ENCODE results near the gene ANO1. TPM values are rescaled to one million over a fixed set of nuclear protein-coding genes. Genes with fewer than 3 reads are reported as not detected.
"Not testable (repeated sequence)": the region's sequence is repeated elsewhere in the genome, so short reads cannot be mapped to it uniquely, and the experiment has no call there.

The ANO1 gene
- total and polyA plus RNA-seq, 4 donors, result 7.8 to 64.8 (median 32.2) TPM

GRCh38 chr11:70200212-70200844 is 122.2 kb downstream of the ANO1 start:
- no peaks in the 10 kb centered on the region for H3K36me3 ChIP-seq (ENCODE audit: control insufficient read depth in 4 of 4, insufficient read depth in 3 of 4, low read depth in 1 of 4, low read length in 3 of 4)
- no peak overlapping the region for H3K4me3 ChIP-seq (ENCODE audit: low read depth in 1 of 3, low read length in 3 of 3)
- H3K27ac ChIP-seq (ENCODE audit: low read depth in 1 of 2, low read length in 2 of 2), result no peak overlapping the region
- H3K27me3 ChIP-seq (ENCODE audit: control insufficient read depth in 4 of 4, insufficient read depth in 4 of 4, low read length in 3 of 4), result no peaks in the 10 kb centered on the region
- TF ChIP-seq TAF1 (conservative IDR thresholded peaks at IDR 0.05) (no peak), NR2F2 (IDR thresholded peaks at IDR 0.05) (no peak), FOXA1 (IDR thresholded peaks at IDR 0.05) (no peak), FOXA2 (IDR thresholded peaks at IDR 0.05) (no peak), YY1 (IDR thresholded peaks at IDR 0.05) (no peak), HNF4G (IDR thresholded peaks at IDR 0.05) (no peak), CTCF (IDR thresholded peaks at IDR 0.05; ENCODE audit: low read depth, low read length, missing input control) (no peak), MAX (IDR thresholded peaks at IDR 0.05) (no peak), JUND (IDR thresholded peaks at IDR 0.05) (no peak), RXRA (IDR thresholded peaks at IDR 0.05) (no peak), SP1 (IDR thresholded peaks at IDR 0.05) (no peak), EGR1 (IDR thresholded peaks at IDR 0.05; ENCODE audit: low read depth in 2 of 2) (no peak), ATF3 (IDR thresholded peaks at IDR 0.05) (no peak)
- H3K9ac ChIP-seq (ENCODE audit: low read depth in 1 of 2, low read length in 2 of 2), result no peak overlapping the region
- 84% methylated on average over 10 of the region's 10 CpGs for WGBS
- DNase-seq (ENCODE audit: low spot score), result no peak
- peaks cover 4 to 22% (median 14%) of the 10 kb centered on the region in 4 donors for H3K4me1 ChIP-seq (ENCODE audit: control insufficient read depth in 4 of 4, insufficient read depth in 4 of 4, low read length in 3 of 4)
- H3K9me3 ChIP-seq (ENCODE audit: control insufficient read depth in 4 of 4, low read length in 3 of 4), result no peaks in the 10 kb centered on the region

GRCh38 chr11:70201047-70201446 is 122.9 kb downstream of the ANO1 start:
- H3K36me3 ChIP-seq (ENCODE audit: control insufficient read depth in 4 of 4, insufficient read depth in 3 of 4, low read depth in 1 of 4, low read length in 3 of 4); H3K9me3 ChIP-seq (ENCODE audit: control insufficient read depth in 4 of 4, low read length in 3 of 4); H3K27ac ChIP-seq (ENCODE audit: low read depth in 1 of 2, low read length in 2 of 2); H3K4me3 ChIP-seq (ENCODE audit: low read depth in 1 of 3, low read length in 3 of 3); H3K9ac ChIP-seq (ENCODE audit: low read depth in 1 of 2, low read length in 2 of 2); DNase-seq (ENCODE audit: low spot score); H3K27me3 ChIP-seq (ENCODE audit: control insufficient read depth in 4 of 4, insufficient read depth in 4 of 4, low read length in 3 of 4): not testable (repeated sequence)
- 95% methylated on average over 3 of the region's 3 CpGs for WGBS
- peaks cover 4 to 23% (median 14%) of the 10 kb centered on the region in 4 donors for H3K4me1 ChIP-seq (ENCODE audit: control insufficient read depth in 4 of 4, insufficient read depth in 4 of 4, low read length in 3 of 4)

- DNase-seq (ENCODE audit: low spot score), result no peak
- TF ChIP-seq HNF4A (conservative IDR thresholded peaks at IDR 0.05) (no peak), ZBTB33 (IDR thresholded peaks at IDR 0.05) (no peak), MAX (IDR thresholded peaks at IDR 0.05) (no peak), HNF4G (IDR thresholded peaks at IDR 0.05) (no peak), RAD21 (IDR thresholded peaks at IDR 0.05) (no peak)
These were observed 124.1 kb downstream of the ANO1 start for GRCh38 chr11:70201882-70202861.

More at GRCh38 chr11:70201882-70202861, 124.1 kb downstream of the ANO1 start:
- Histone ChIP-seq H3K9me3 (ENCODE audit: control insufficient read depth in 4 of 4, low read length in 3 of 4) (no peaks in the 10 kb centered on the region), H3K4me3 (ENCODE audit: low read depth in 1 of 3, low read length in 3 of 3) (peak overlapping the region; percentile 57 to 94 (median 71)), H3K27me3 (ENCODE audit: control insufficient read depth in 4 of 4, insufficient read depth in 4 of 4, low read length in 3 of 4) (no peaks in the 10 kb centered on the region), H3K4me1 (ENCODE audit: control insufficient read depth in 4 of 4, insufficient read depth in 4 of 4, low read length in 3 of 4) (peaks cover 4 to 26% (median 14%) of the 10 kb centered on the region in 4 donors), H3K36me3 (ENCODE audit: control insufficient read depth in 4 of 4, insufficient read depth in 3 of 4, low read depth in 1 of 4, low read length in 3 of 4) (peaks cover 0 to 10% (median 3%) of the 10 kb centered on the region in 4 donors), H3K9ac (ENCODE audit: low read depth in 1 of 2, low read length in 2 of 2) (peak overlapping the region in 1 of 2 donors; percentile 93), H3K27ac (ENCODE audit: low read depth in 1 of 2, low read length in 2 of 2) (peak overlapping the region; percentile 91 to 97)
- WGBS, result 79% methylated on average over 29 of the region's 29 CpGs

All from liver (tissue), 9 donors.